SK-N-SH (cell line): ENCODE results near the gene GXYLT2. TPM values are rescaled to one million over a fixed set of nuclear protein-coding genes. Genes with fewer than 3 reads are reported as not detected.

Experiments used
- CTCF ChIA-PET: fragments of 300-600, 350-600 bp; formaldehyde crosslinking; extraction: SDS; loops from one replicate; lab custom pipeline; 2021; lab: Yijun Ruan, JAX
- POLR2A ChIA-PET: fragments of 350-600 bp; sonication (Branson Sonifier 250); formaldehyde crosslinking; extraction: SDS; loops from one replicate; lab custom pipeline; 2020; ENCODE audit warnings: antibody characterized with exemption, inconsistent platforms; lab: Yijun Ruan, JAX
- DNase-seq: peaks from one replicate; pipeline ENCODE4 v3.0.0; 2012
- H2AFZ ChIP-seq: fragments of 200-600 bp; sonication (generic); 2 replicates; pipeline ENCODE4 v1.8.1; 2016; ENCODE audit warnings: antibody characterized with exemption, mild to moderate bottlenecking, low read depth
- H3F3A ChIP-seq: fragments of 200-600 bp; sonication (generic); replicated peaks from 2 replicates; pipeline ENCODE3; 2016; ENCODE audit warnings: antibody characterized with exemption, mild to moderate bottlenecking; ENCODE audit not compliant: insufficient read depth
- H3K27ac ChIP-seq, 2 experiments: fragments of 200-500 bp in 1 of 2; fragments of 200-600 bp in 1 of 2; sonication (Bioruptor generic) in 1 of 2; sonication (generic), shearing (Covaris generic) in 1 of 2; 2 replicates each; pipeline versions ENCODE4 v1.5.1 to v1.6.1; 2014 to 2016; ENCODE audit warnings: low read depth in 2 of 2, inconsistent platforms in 1 of 2, low read length in 1 of 2, mild to moderate bottlenecking in 1 of 2, mixed read lengths in 1 of 2
- H3K27me3 ChIP-seq: fragments of 200-600 bp; sonication (generic), shearing (Covaris generic); 2 replicates; pipeline ENCODE4 v1.6.1; 2016; ENCODE audit warnings: mixed run types; ENCODE audit not compliant: insufficient read depth
- H3K36me3 ChIP-seq, 2 experiments: fragments of 200-500 bp in 1 of 2; fragments of 200-600 bp in 1 of 2; sonication (Bioruptor generic) in 1 of 2; sonication (generic) in 1 of 2; replicated peaks in 1 of 2; 2 replicates each; pipeline versions ENCODE3 to v1.5.1; 2014 to 2016; ENCODE audit warnings: low read length in 1 of 2, mild to moderate bottlenecking in 1 of 2; ENCODE audit not compliant: insufficient read depth in 2 of 2, control insufficient read depth in 1 of 2
- H3K4me1 ChIP-seq, 2 experiments: fragments of 200-500 bp in 1 of 2; fragments of 200-600 bp in 1 of 2; sonication (Bioruptor generic) in 1 of 2; sonication (generic), shearing (Covaris generic) in 1 of 2; 2 replicates each; pipeline versions ENCODE4 v1.5.1 to v1.6.1; 2014 to 2016; ENCODE audit warnings: low read depth in 1 of 2, low read length in 1 of 2, mixed run types in 1 of 2; ENCODE audit not compliant: insufficient read depth in 2 of 2, control insufficient read depth in 1 of 2
- H3K4me2 ChIP-seq: fragments of 200-600 bp; sonication (generic), shearing (Covaris generic); 2 replicates; pipeline ENCODE4 v1.6.1; 2017; ENCODE audit warnings: mixed run types
- H3K4me3 ChIP-seq, 2 experiments: fragments of 200-500 bp in 1 of 2; fragments of 200-600 bp in 1 of 2; sonication (Bioruptor generic) in 1 of 2; sonication (generic), shearing (Covaris generic) in 1 of 2; 2 replicates each; pipeline versions ENCODE4 v1.5.1 to v1.8.1; 2014 to 2016; ENCODE audit warnings: low read depth in 2 of 2, inconsistent platforms in 1 of 2, low read length in 1 of 2, mild to moderate bottlenecking in 1 of 2, mixed read lengths in 1 of 2, moderate library complexity in 1 of 2
- H3K79me2 ChIP-seq: fragments of 200-600 bp; sonication (generic); 2 replicates; pipeline ENCODE4 v1.8.1; 2017; ENCODE audit warnings: mild to moderate bottlenecking; ENCODE audit not compliant: insufficient read depth
- H3K9ac ChIP-seq: fragments of 200-600 bp; sonication (generic); 2 replicates; pipeline ENCODE4 v1.6.1; 2017; ENCODE audit warnings: mixed run types
- H3K9me2 ChIP-seq: fragments of 200-600 bp; sonication (generic); 2 replicates; pipeline ENCODE4 v1.6.1; 2017; ENCODE audit warnings: mixed run types
- H3K9me3 ChIP-seq: fragments of 200-600 bp; sonication (generic); 2 replicates; pipeline ENCODE4 v1.6.1; 2017; ENCODE audit warnings: mixed run types, mild to moderate bottlenecking, moderate library complexity
- H4K20me1 ChIP-seq: fragments of 200-600 bp; sonication (generic); 2 replicates; pipeline ENCODE4 v1.6.1; 2017; ENCODE audit warnings: mild to moderate bottlenecking, mixed run types; ENCODE audit not compliant: insufficient read depth
- ELF1 ChIP-seq: IDR thresholded peaks from 2 replicates; pipeline ENCODE4 v1.4.0; 2012
- EZH2phosphoT487 ChIP-seq: fragments of 200-600 bp; sonication (generic); IDR thresholded peaks from 2 replicates; pipeline ENCODE4 v1.6.1; 2017; ENCODE audit warnings: low read depth, mixed run types, mild to moderate bottlenecking, antibody characterized with exemption, moderate library complexity, borderline replicate concordance
- FOSL2 ChIP-seq: IDR thresholded peaks from 2 replicates; pipeline ENCODE4 v1.4.0; 2012; ENCODE audit warnings: low read depth, mild to moderate bottlenecking, moderate library complexity, borderline replicate concordance
- FOXJ3 ChIP-seq: sonication (generic); formaldehyde crosslinking; IDR thresholded peaks from 2 replicates; pipeline ENCODE4 v1.5.1; 2020; ENCODE audit warnings: mild to moderate bottlenecking, missing genetic modification reagents
- FOXM1 ChIP-seq: IDR thresholded peaks from 2 replicates; pipeline ENCODE4 v1.4.0; 2012; ENCODE audit warnings: low read depth, mild to moderate bottlenecking
- IRF3 ChIP-seq: fragments of 150-350 bp; IDR thresholded peaks from 2 replicates; pipeline ENCODE4 v1.6.1; 2016; ENCODE audit warnings: mild to moderate bottlenecking, low read depth, low read length
- NRF1 ChIP-seq: IDR thresholded peaks from 2 replicates; pipeline ENCODE4 v1.6.1; 2012; ENCODE audit warnings: low read depth, mild to moderate bottlenecking, low read length
- POLR2AphosphoS5 ChIP-seq: IDR thresholded peaks from 2 replicates; pipeline ENCODE4 v1.6.1; 2012; ENCODE audit warnings: low read depth, low read length
- RAD21 ChIP-seq: IDR thresholded peaks from 2 replicates; pipeline ENCODE4 v1.6.1; 2012; ENCODE audit warnings: mild to moderate bottlenecking, low read length
- RCOR1 ChIP-seq: fragments of 150-350 bp; IDR thresholded peaks from 2 replicates; pipeline ENCODE4 v1.6.1; 2017; ENCODE audit warnings: antibody characterized with exemption, low read length
- REST ChIP-seq: IDR thresholded peaks from 2 replicates; pipeline ENCODE4 v1.6.1; 2012; ENCODE audit warnings: mild to moderate bottlenecking, low read depth, low read length, moderate library complexity
- RFX5 ChIP-seq: IDR thresholded peaks from 2 replicates; pipeline ENCODE4 v1.6.1; 2012; ENCODE audit warnings: mild to moderate bottlenecking, improper control_type of control experiment, low read length
- RXRA ChIP-seq: IDR thresholded peaks from 2 replicates; pipeline ENCODE4 v1.4.0; 2012; ENCODE audit warnings: low read depth, mild to moderate bottlenecking, borderline replicate concordance
- SIN3A ChIP-seq: IDR thresholded peaks from 2 replicates; pipeline ENCODE4 v1.6.1; 2012; ENCODE audit warnings: low read depth, mild to moderate bottlenecking, low read length, moderate library complexity, borderline replicate concordance
- SMC3 ChIP-seq: IDR thresholded peaks from 2 replicates; pipeline ENCODE4 v1.6.1; 2012; ENCODE audit warnings: low read depth, low read length, improper control_type of control experiment
- TCF12 ChIP-seq: IDR thresholded peaks from 2 replicates; pipeline ENCODE4 v1.4.0; 2012
- USF1 ChIP-seq: IDR thresholded peaks from 2 replicates; pipeline ENCODE4 v1.4.0; 2012; ENCODE audit warnings: low read depth, borderline replicate concordance
- YY1 ChIP-seq: IDR thresholded peaks from 2 replicates; pipeline ENCODE4 v1.4.0; 2012; ENCODE audit warnings: low read depth, mild to moderate bottlenecking
- ZBTB33 ChIP-seq: IDR thresholded peaks from 2 replicates; pipeline ENCODE4 v1.4.0; 2012; ENCODE audit warnings: low read depth, borderline replicate concordance
- WGBS: methylation state at CpG from one replicate; pipeline ENCODE4 v1.1.6; 2017; ENCODE audit warnings: low lambda C conversion rate; 5-methylcytosine and 5-hydroxymethylcytosine counted together
- polyA plus RNA-seq, 3 experiments: library from polyadenylated mRNA; depleted of rRNA; stranded (reverse); fragments of >200 nt; gene quantifications; 2 replicates each; pipeline ENCODE4 v1.2.3, GENCODE V29; 2012

The GXYLT2 gene
- polyA plus RNA-seq, 1 of the 3 experiments (the other 2 are of a cell fraction): 9.1 TPM

GRCh38 chr3:72930754-72931153 is 42.9 kb downstream of the GXYLT2 start:
- H3K9me3 ChIP-seq: no peaks in the 10 kb centered on the region
- ChIA-PET CTCF (interaction anchor here (0.6 to 1.4 kb wide), 3 partner anchors 9 to 1001 kb away, joined by 3 read pairs; no protein-coding TSS in a partner anchor), POLR2A (no interaction called here)
- TF ChIP-seq RAD21 (no peak), RCOR1 (no peak), POLR2AphosphoS5 (no peak), EZH2phosphoT487 (no peak), REST (no peak), ZBTB33 (no peak), ELF1 (no peak), FOSL2 (no peak), FOXJ3 (CRISPR knock-in tag) (no peak), RFX5 (no peak), RXRA (no peak), SMC3 (no peak), IRF3 (no peak), FOXM1 (no peak), SIN3A (no peak), USF1 (no peak), TCF12 (no peak), NRF1 (no peak), YY1 (no peak)
- H3F3A ChIP-seq: no peaks in the 10 kb centered on the region
- no peaks in the 10 kb centered on the region for H4K20me1 ChIP-seq
- H3K9me2 ChIP-seq: no peaks in the 10 kb centered on the region
- H3K27ac ChIP-seq: no peak overlapping the region
- H3K4me2 ChIP-seq: no peak overlapping the region
- no peak overlapping the region for H3K9ac ChIP-seq
- no peak for DNase-seq
- peaks cover 0 to 15% of the 10 kb centered on the region in 2 experiments for H3K36me3 ChIP-seq
- H3K4me1 ChIP-seq: no peaks in the 10 kb centered on the region
- no peak overlapping the region for H3K4me3 ChIP-seq
- no peaks in the 10 kb centered on the region for H3K27me3 ChIP-seq
- H3K79me2 ChIP-seq: no peaks in the 10 kb centered on the region
- 86% methylated on average over 4 of the region's 4 CpGs for WGBS
- H2AFZ ChIP-seq: no peak overlapping the region
